Measurements from ENCODE around the gene STOML1.

Gene STOML1

GRCh38 chr15:73948396-73948795 is 43.7 kb downstream of the STOML1 start:
- Histone ChIP-seq H3K9me3 (ENCODE audit: low read length) (no peaks in the 10 kb centered on the region), H4K20me1 (ENCODE audit: insufficient read depth, low read length) (no peaks in the 10 kb centered on the region), H3K4me1 (ENCODE audit: insufficient read depth, low read length, severe bottlenecking) (no peaks in the 10 kb centered on the region), H3K79me2 (ENCODE audit: insufficient read depth, low read length) (no peaks in the 10 kb centered on the region), H3K9me2 (ENCODE audit: low read depth, low read length) (no peaks in the 10 kb centered on the region), H3K36me3 (ENCODE audit: insufficient read depth, low read length) (no peaks in the 10 kb centered on the region), H3K9ac (ENCODE audit: low read length) (no peak overlapping the region), H3K27me3 (ENCODE audit: insufficient read depth, low read length) (0 out of 2 replicates have a peak, but pooled peaks cover 4% of the 10 kb centered on the region), H3K27ac (ENCODE audit: low read depth, low read length, poor library complexity, severe bottlenecking) (no peak overlapping the region), H3F3A (ENCODE audit: insufficient read depth, low read length) (no peaks in the 10 kb centered on the region), H3K4me3 (ENCODE audit: low read depth, low read length, poor library complexity, severe bottlenecking) (no peak overlapping the region), H2AFZ (ENCODE audit: low read length) (no peak overlapping the region), H3K4me2 (ENCODE audit: low read length) (no peak overlapping the region)
- TF ChIP-seq EZH2 (IDR thresholded peaks at IDR 0.05; ENCODE audit: borderline replicate concordance, low read length) = no peak
- TF ChIP-seq, protein P1, sequence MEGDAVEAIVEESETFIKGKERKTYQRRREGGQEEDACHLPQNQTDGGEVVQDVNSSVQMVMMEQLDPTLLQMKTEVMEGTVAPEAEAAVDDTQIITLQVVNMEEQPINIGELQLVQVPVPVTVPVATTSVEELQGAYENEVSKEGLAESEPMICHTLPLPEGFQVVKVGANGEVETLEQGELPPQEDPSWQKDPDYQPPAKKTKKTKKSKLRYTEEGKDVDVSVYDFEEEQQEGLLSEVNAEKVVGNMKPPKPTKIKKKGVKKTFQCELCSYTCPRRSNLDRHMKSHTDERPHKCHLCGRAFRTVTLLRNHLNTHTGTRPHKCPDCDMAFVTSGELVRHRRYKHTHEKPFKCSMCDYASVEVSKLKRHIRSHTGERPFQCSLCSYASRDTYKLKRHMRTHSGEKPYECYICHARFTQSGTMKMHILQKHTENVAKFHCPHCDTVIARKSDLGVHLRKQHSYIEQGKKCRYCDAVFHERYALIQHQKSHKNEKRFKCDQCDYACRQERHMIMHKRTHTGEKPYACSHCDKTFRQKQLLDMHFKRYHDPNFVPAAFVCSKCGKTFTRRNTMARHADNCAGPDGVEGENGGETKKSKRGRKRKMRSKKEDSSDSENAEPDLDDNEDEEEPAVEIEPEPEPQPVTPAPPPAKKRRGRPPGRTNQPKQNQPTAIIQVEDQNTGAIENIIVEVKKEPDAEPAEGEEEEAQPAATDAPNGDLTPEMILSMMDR (IDR thresholded peaks at IDR 0.05; ENCODE audit: low read length) = no peak

DNA sequence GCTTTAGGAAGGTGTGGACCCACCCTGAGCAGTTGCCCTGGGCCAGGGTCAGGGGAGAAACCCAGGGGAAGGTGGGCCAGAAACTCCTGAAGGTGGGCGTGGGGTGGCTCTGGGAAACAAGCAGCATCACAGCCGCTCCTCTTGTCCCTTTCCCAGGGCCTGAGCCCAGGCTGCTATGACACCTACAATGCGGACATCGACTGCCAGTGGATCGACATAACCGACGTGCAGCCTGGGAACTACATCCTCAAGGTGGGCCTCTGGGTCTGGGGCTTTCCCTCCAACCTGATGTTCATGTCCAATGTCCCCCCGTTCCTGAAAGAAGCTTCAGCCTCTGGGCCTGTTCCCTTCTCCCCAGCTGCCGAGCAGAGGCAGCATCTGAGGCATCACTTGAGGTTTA is 44.4 kb downstream of the STOML1 start:
- Histone ChIP-seq H2AFZ (ENCODE audit: low read length) (no peak overlapping the region), H3F3A (ENCODE audit: insufficient read depth, low read length) (no peaks in the 10 kb centered on the region), H3K79me2 (ENCODE audit: insufficient read depth, low read length) (no peaks in the 10 kb centered on the region), H3K9me2 (ENCODE audit: low read depth, low read length) (no peaks in the 10 kb centered on the region), H3K9ac (ENCODE audit: low read length) (no peak overlapping the region), H3K27ac (ENCODE audit: low read depth, low read length, poor library complexity, severe bottlenecking) (no peak overlapping the region), H3K27me3 (ENCODE audit: insufficient read depth, low read length) (0 out of 2 replicates have a peak, but pooled peaks cover 4% of the 10 kb centered on the region), H3K4me1 (ENCODE audit: insufficient read depth, low read length, severe bottlenecking) (no peaks in the 10 kb centered on the region), H3K4me3 (ENCODE audit: low read depth, low read length, poor library complexity, severe bottlenecking) (no peak overlapping the region), H3K36me3 (ENCODE audit: insufficient read depth, low read length) (no peaks in the 10 kb centered on the region), H3K9me3 (ENCODE audit: low read length) (no peaks in the 10 kb centered on the region), H4K20me1 (ENCODE audit: insufficient read depth, low read length) (no peaks in the 10 kb centered on the region), H3K4me2 (ENCODE audit: low read length) (no peak overlapping the region)
- TF ChIP-seq EZH2 (IDR thresholded peaks at IDR 0.05; ENCODE audit: borderline replicate concordance, low read length) = no peak
- TF ChIP-seq, protein P1 (IDR thresholded peaks at IDR 0.05; ENCODE audit: low read length) = no peak

- no peaks in the 10 kb centered on the region for H3K4me1 ChIP-seq (ENCODE audit: insufficient read depth, low read length, severe bottlenecking)
- no peaks in the 10 kb centered on the region for H3F3A ChIP-seq (ENCODE audit: insufficient read depth, low read length)
- H3K36me3 ChIP-seq (ENCODE audit: insufficient read depth, low read length) = no peaks in the 10 kb centered on the region
These were observed 45.2 kb downstream of the STOML1 start for GRCh38 chr15:73946795-73947370.

More at GRCh38 chr15:73946795-73947370, 45.2 kb downstream of the STOML1 start:
- H3K9ac ChIP-seq (ENCODE audit: low read length) = no peak overlapping the region
- H2AFZ ChIP-seq (ENCODE audit: low read length) = no peak overlapping the region
- 0 out of 2 replicates have a peak, but pooled peaks cover 4% of the 10 kb centered on the region for H3K27me3 ChIP-seq (ENCODE audit: insufficient read depth, low read length)
- no peaks in the 10 kb centered on the region for H4K20me1 ChIP-seq (ENCODE audit: insufficient read depth, low read length)
- H3K9me3 ChIP-seq (ENCODE audit: low read length) = no peaks in the 10 kb centered on the region
- H3K79me2 ChIP-seq (ENCODE audit: insufficient read depth, low read length) = no peaks in the 10 kb centered on the region
- no peak overlapping the region for H3K27ac ChIP-seq (ENCODE audit: low read depth, low read length, poor library complexity, severe bottlenecking)
- no peak for TF ChIP-seq EZH2 (IDR thresholded peaks at IDR 0.05; ENCODE audit: borderline replicate concordance, low read length)
- TF ChIP-seq, protein P1 (IDR thresholded peaks at IDR 0.05; ENCODE audit: low read length) = no peak
- no peak overlapping the region for H3K4me2 ChIP-seq (ENCODE audit: low read length)
- no peak overlapping the region for H3K4me3 ChIP-seq (ENCODE audit: low read depth, low read length, poor library complexity, severe bottlenecking)
- H3K9me2 ChIP-seq (ENCODE audit: low read depth, low read length) = no peaks in the 10 kb centered on the region
